ENCODE data around the gene PODXL. TPM values are rescaled to one million over a fixed set of nuclear protein-coding genes. Genes with fewer than 3 reads are reported as not detected.
A peak's percentile ranks its signal among the peaks of the same experiment; 100 is the strongest.
"Not testable (repeated sequence)": the region's sequence is repeated elsewhere in the genome, so short reads cannot be mapped to it uniquely, and the experiment has no call there.

The PODXL gene
- total RNA-seq, 2 experiments from 2014 or later = 0.70 to 0.88 TPM

- Mint-ChIP-seq H3K9me3 (no peaks in the 10 kb centered on the region), H3K4me3 (no peak overlapping the region), H3K36me3 (no peaks in the 10 kb centered on the region), H3K27me3 (peaks cover 9% of the 10 kb centered on the region), H3K4me1 (peaks cover 11% of the 10 kb centered on the region), H3K27ac (no peak overlapping the region)
- peak; percentile 79 for DNase-seq
These were observed 43.0 kb downstream of the PODXL start for GRCh38 chr7:131513245-131514061.

GRCh38 chr7:131511774-131512535, 44.5 kb downstream of the PODXL start:
- H3K27me3 Mint-ChIP-seq = peaks cover 15% of the 10 kb centered on the region
- H3K27ac Mint-ChIP-seq = no peak overlapping the region
- no peaks in the 10 kb centered on the region for H3K9me3 Mint-ChIP-seq
- H3K4me1 Mint-ChIP-seq = peaks cover 21% of the 10 kb centered on the region
- no peaks in the 10 kb centered on the region for H3K36me3 Mint-ChIP-seq
- H3K4me3 Mint-ChIP-seq = no peak overlapping the region
- DNase-seq = no peak

- Mint-ChIP-seq H3K27me3 (peaks cover 15% of the 10 kb centered on the region), H3K27ac (no peak overlapping the region), H3K36me3 (no peaks in the 10 kb centered on the region)
These were observed 45.4 kb downstream of the PODXL start for GRCh38 chr7:131511071-131511470.

GRCh38 chr7:131509781-131510180, 46.6 kb downstream of the PODXL start:
- no peak overlapping the region for H3K27ac Mint-ChIP-seq
- DNase-seq = no peak
- peaks cover 23% of the 10 kb centered on the region for H3K4me1 Mint-ChIP-seq

More at GRCh38 chr7:131511071-131511470, 45.4 kb downstream of the PODXL start:
- no peaks in the 10 kb centered on the region for H3K9me3 Mint-ChIP-seq
- no peak for DNase-seq
- peaks cover 21% of the 10 kb centered on the region for H3K4me1 Mint-ChIP-seq
- H3K4me3 Mint-ChIP-seq = no peak overlapping the region

GRCh38 chr7:131508754-131509486, 47.5 kb downstream of the PODXL start:
- no peak overlapping the region for H3K4me3 Mint-ChIP-seq
- no peak for DNase-seq
- H3K9me3 Mint-ChIP-seq = no peaks in the 10 kb centered on the region
- H3K4me1 Mint-ChIP-seq = peaks cover 27% of the 10 kb centered on the region
- H3K36me3 Mint-ChIP-seq = no peaks in the 10 kb centered on the region
- no peak overlapping the region for H3K27ac Mint-ChIP-seq
- peaks cover 15% of the 10 kb centered on the region for H3K27me3 Mint-ChIP-seq

More at GRCh38 chr7:131509781-131510180, 46.6 kb downstream of the PODXL start:
- H3K4me3 Mint-ChIP-seq = no peak overlapping the region
- peaks cover 15% of the 10 kb centered on the region for H3K27me3 Mint-ChIP-seq
- no peaks in the 10 kb centered on the region for H3K9me3 Mint-ChIP-seq
- no peaks in the 10 kb centered on the region for H3K36me3 Mint-ChIP-seq

GRCh38 chr7:131507592-131508331, 48.7 kb downstream of the PODXL start:
- no peaks in the 10 kb centered on the region for H3K36me3 Mint-ChIP-seq
- DNase-seq = peak; percentile 74
- peaks cover 23% of the 10 kb centered on the region for H3K4me1 Mint-ChIP-seq
- H3K27me3 Mint-ChIP-seq = peaks cover 15% of the 10 kb centered on the region
- H3K4me3 Mint-ChIP-seq = peak overlapping the region; percentile 29
- H3K27ac Mint-ChIP-seq = no peak overlapping the region
- no peaks in the 10 kb centered on the region for H3K9me3 Mint-ChIP-seq

- H3K4me3 Mint-ChIP-seq = no peak overlapping the region
- H3K36me3 Mint-ChIP-seq = no peaks in the 10 kb centered on the region
- peaks cover 15% of the 10 kb centered on the region for H3K27me3 Mint-ChIP-seq
- peaks cover 31% of the 10 kb centered on the region for H3K4me1 Mint-ChIP-seq
- H3K9me3 Mint-ChIP-seq = no peaks in the 10 kb centered on the region
- H3K27ac Mint-ChIP-seq = no peak overlapping the region
- DNase-seq = no peak
These were observed 49.8 kb downstream of the PODXL start for GRCh38 chr7:131506597-131506996.

- no peaks in the 10 kb centered on the region for H3K36me3 Mint-ChIP-seq
- H3K27ac Mint-ChIP-seq = no peak overlapping the region
- H3K4me3 Mint-ChIP-seq = no peak overlapping the region
- peaks cover 15% of the 10 kb centered on the region for H3K27me3 Mint-ChIP-seq
- H3K9me3 Mint-ChIP-seq = no peaks in the 10 kb centered on the region
- H3K4me1 Mint-ChIP-seq = peaks cover 37% of the 10 kb centered on the region
- no peak for DNase-seq
These were observed 50.5 kb downstream of the PODXL start for GRCh38 chr7:131505636-131506557.

- H3K9me3 Mint-ChIP-seq, H3K36me3 Mint-ChIP-seq, H3K4me3 Mint-ChIP-seq, DNase-seq: not testable (repeated sequence)
- Mint-ChIP-seq H3K27me3 (peaks cover 15% of the 10 kb centered on the region), H3K4me1 (peaks cover 37% of the 10 kb centered on the region), H3K27ac (peak overlapping the region; percentile 13)
These were observed 51.3 kb downstream of the PODXL start for GRCh38 chr7:131505037-131505620.

GRCh38 chr7:131504157-131504899, 52.1 kb downstream of the PODXL start:
- Mint-ChIP-seq H3K4me1 (peaks cover 37% of the 10 kb centered on the region), H3K27me3 (peaks cover 14% of the 10 kb centered on the region), H3K9me3 (no peaks in the 10 kb centered on the region), H3K4me3 (no peak overlapping the region), H3K36me3 (no peaks in the 10 kb centered on the region), H3K27ac (no peak overlapping the region)
- no peak for DNase-seq

- Mint-ChIP-seq H3K36me3 (no peaks in the 10 kb centered on the region), H3K4me1 (peaks cover 33% of the 10 kb centered on the region), H3K27me3 (peaks cover 7% of the 10 kb centered on the region), H3K4me3 (no peak overlapping the region), H3K9me3 (no peaks in the 10 kb centered on the region), H3K27ac (no peak overlapping the region)
- no peak for DNase-seq
These were observed 52.8 kb downstream of the PODXL start for GRCh38 chr7:131503639-131504038.

- H3K27me3 Mint-ChIP-seq = peaks cover 2% of the 10 kb centered on the region
- H3K27ac Mint-ChIP-seq = no peak overlapping the region
- DNase-seq = no peak
- H3K9me3 Mint-ChIP-seq = no peaks in the 10 kb centered on the region
- H3K4me1 Mint-ChIP-seq = peaks cover 28% of the 10 kb centered on the region
- H3K36me3 Mint-ChIP-seq = no peaks in the 10 kb centered on the region
- H3K4me3 Mint-ChIP-seq = no peak overlapping the region
These were observed 53.5 kb downstream of the PODXL start for GRCh38 chr7:131502810-131503508.
